Mesenchymal stem cell (in vitro differentiated cells and primary cell): ENCODE data around the gene TLX2.

Experiments
- DNase-seq: peaks from one replicate; pipeline ENCODE4 v3.0.0-alpha.2; 2013
- H2AFZ ChIP-seq: one replicate; pipeline ENCODE4 v1.6.1; 2013; ENCODE audit warnings: low read depth, mild to moderate bottlenecking, control low read depth, inconsistent platforms, low read length, moderate library complexity
- H2AK5ac ChIP-seq: 2 replicates; pipeline ENCODE4 v1.6.1; 2013; ENCODE audit warnings: low read length, moderate library complexity, mild to moderate bottlenecking, inconsistent platforms; ENCODE audit not compliant: severe bottlenecking
- H2BK120ac ChIP-seq: one replicate; pipeline ENCODE4 v1.6.1; 2013; ENCODE audit warnings: low read depth, mild to moderate bottlenecking, inconsistent platforms, low read length, moderate library complexity
- H2BK12ac ChIP-seq, 2 experiments: one replicate each; pipeline ENCODE4 v1.6.1; 2013; ENCODE audit warnings: inconsistent platforms in 2 of 2, low read length in 2 of 2, mild to moderate bottlenecking in 2 of 2, moderate library complexity in 2 of 2, control low read depth in 1 of 2
- H2BK15ac ChIP-seq: one replicate; pipeline ENCODE4 v1.6.1; 2013; ENCODE audit warnings: mild to moderate bottlenecking, low read depth, inconsistent platforms; ENCODE audit not compliant: poor library complexity, severe bottlenecking
- H2BK5ac ChIP-seq: 2 replicates; pipeline ENCODE4 v1.6.1; 2013; ENCODE audit warnings: low read depth, mild to moderate bottlenecking, low read length, control low read depth, inconsistent platforms; ENCODE audit not compliant: poor library complexity, severe bottlenecking
- H3K14ac ChIP-seq, 2 experiments: one replicate each; pipeline ENCODE4 v1.6.1; 2013; ENCODE audit warnings: inconsistent platforms in 2 of 2, low read length in 2 of 2, control low read depth in 1 of 2, mild to moderate bottlenecking in 1 of 2, moderate library complexity in 1 of 2
- H3K18ac ChIP-seq, 2 experiments: one replicate each; pipeline ENCODE4 v1.6.1; 2013; ENCODE audit warnings: inconsistent platforms in 2 of 2, low read length in 2 of 2, control low read depth in 1 of 2, low read depth in 1 of 2, mild to moderate bottlenecking in 1 of 2
- H3K23ac ChIP-seq, 2 experiments: one replicate each; pipeline ENCODE4 v1.6.1; 2013; ENCODE audit warnings: inconsistent platforms in 2 of 2, low read length in 2 of 2, mild to moderate bottlenecking in 2 of 2, moderate library complexity in 2 of 2, control low read depth in 1 of 2
- H3K27ac ChIP-seq: 2 replicates; pipeline ENCODE4 v1.5.1; 2013; ENCODE audit warnings: mild to moderate bottlenecking, moderate library complexity, low read length, control low read depth, inconsistent platforms; ENCODE audit not compliant: poor library complexity, severe bottlenecking
- H3K27me3 ChIP-seq, 2 experiments: 2 replicates each; pipeline versions ENCODE4 v1.6.1 to v1.7.0; 2013; ENCODE audit warnings: low read length in 2 of 2, mild to moderate bottlenecking in 2 of 2, moderate library complexity in 2 of 2, control low read depth in 1 of 2, inconsistent platforms in 1 of 2; ENCODE audit not compliant: control insufficient read depth in 1 of 2, insufficient read depth in 1 of 2
- H3K36me3 ChIP-seq, 2 experiments: 2 replicates each; pipeline versions ENCODE4 v1.6.1 to v1.7.0; 2013; ENCODE audit warnings: low read length in 2 of 2, control low read depth in 1 of 2, inconsistent platforms in 1 of 2, low read depth in 1 of 2, mild to moderate bottlenecking in 1 of 2; ENCODE audit not compliant: insufficient read depth in 2 of 2, control insufficient read depth in 1 of 2
- H3K4ac ChIP-seq, 2 experiments: one replicate each; pipeline ENCODE4 v1.6.1; 2013; ENCODE audit warnings: inconsistent platforms in 2 of 2, low read length in 2 of 2, mild to moderate bottlenecking in 2 of 2, moderate library complexity in 2 of 2, control low read depth in 1 of 2, low read depth in 1 of 2
- H3K4me1 ChIP-seq: 2 replicates; pipeline ENCODE4 v1.6.1; 2013; ENCODE audit warnings: low read depth, low read length, control low read depth; ENCODE audit not compliant: control insufficient read depth, insufficient read depth
- H3K4me2 ChIP-seq: 2 replicates; pipeline ENCODE4 v1.6.1; 2013; ENCODE audit warnings: low read length, mild to moderate bottlenecking, inconsistent platforms; ENCODE audit not compliant: poor library complexity, severe bottlenecking
- H3K4me3 ChIP-seq, 2 experiments: 2 replicates each; pipeline versions ENCODE4 v1.5.1 to v1.7.0; 2013; ENCODE audit warnings: low read length in 2 of 2, mild to moderate bottlenecking in 2 of 2, control low read depth in 1 of 2, low read depth in 1 of 2; ENCODE audit not compliant: insufficient read depth in 1 of 2
- H3K79me1 ChIP-seq: replicated peaks from 2 replicates; pipeline ENCODE4 v1.6.1; 2013; ENCODE audit warnings: mild to moderate bottlenecking, control low read depth, low read length, inconsistent platforms; ENCODE audit not compliant: poor library complexity, severe bottlenecking
- H3K9ac ChIP-seq: 2 replicates; pipeline ENCODE4 v1.7.0; 2013; ENCODE audit warnings: mild to moderate bottlenecking, low read length, moderate library complexity
- H3K9me3 ChIP-seq: 2 replicates; pipeline ENCODE4 v1.7.0; 2013; ENCODE audit warnings: mild to moderate bottlenecking, low read length; ENCODE audit not compliant: control insufficient read depth
- H4K8ac ChIP-seq: one replicate; pipeline ENCODE4 v1.6.1; 2013; ENCODE audit warnings: inconsistent platforms, mild to moderate bottlenecking, low read length, moderate library complexity
- H4K91ac ChIP-seq: one replicate; pipeline ENCODE4 v1.6.1; 2013; ENCODE audit warnings: mild to moderate bottlenecking, low read length, inconsistent platforms
- WGBS: methylation state at CpG from one replicate; pipeline ENCODE4 v1.1.7; 2013; ENCODE audit warnings: mixed read lengths; 5-methylcytosine and 5-hydroxymethylcytosine counted together

The TLX2 gene

GRCh38 chr2:74522516-74522915 is 8.3 kb downstream of the TLX2 start:
- H3K9me3 ChIP-seq = no peaks in the 10 kb centered on the region
- no peak overlapping the region for H3K4me2 ChIP-seq
- H4K91ac ChIP-seq = no peak overlapping the region
- H3K18ac ChIP-seq = no peak overlapping the region
- H2BK120ac ChIP-seq = no peak overlapping the region
- peaks cover 23 to 26% of the 10 kb centered on the region in 2 experiments for H3K36me3 ChIP-seq
- no peak overlapping the region for H4K8ac ChIP-seq
- peak overlapping the region in 1 of 2 experiments; percentile 67 for H3K23ac ChIP-seq
- H3K14ac ChIP-seq = no peak overlapping the region
- no peaks in the 10 kb centered on the region for H3K4me1 ChIP-seq
- H2BK5ac ChIP-seq = no peak overlapping the region
- H3K9ac ChIP-seq = no peak overlapping the region
- H3K4ac ChIP-seq = no peak overlapping the region
- H2BK15ac ChIP-seq = no peak overlapping the region
- DNase-seq = no peak
- 91% methylated on average over 3 of the region's 3 CpGs for WGBS
- peaks cover 47 to 57% of the 10 kb centered on the region in 2 experiments for H3K27me3 ChIP-seq
- H2AFZ ChIP-seq = no peak overlapping the region
- H3K79me1 ChIP-seq = peaks cover 11% of the 10 kb centered on the region
- no peak overlapping the region for H3K27ac ChIP-seq
- H2BK12ac ChIP-seq = no peak overlapping the region
- no peak overlapping the region for H3K4me3 ChIP-seq
- no peak overlapping the region for H2AK5ac ChIP-seq

- WGBS = 95% methylated on average over 8 of the region's 9 CpGs
- peaks cover 30 to 35% of the 10 kb centered on the region in 2 experiments for H3K36me3 ChIP-seq
- DNase-seq = no peak
- peaks cover 32 to 42% of the 10 kb centered on the region in 2 experiments for H3K27me3 ChIP-seq
- H3K9me3 ChIP-seq = no peaks in the 10 kb centered on the region
- H2BK12ac ChIP-seq = no peak overlapping the region
- H3K4ac ChIP-seq = no peak overlapping the region
- H3K14ac ChIP-seq = no peak overlapping the region
- no peak overlapping the region for H4K8ac ChIP-seq
- H3K9ac ChIP-seq = no peak overlapping the region
- no peak overlapping the region for H2BK120ac ChIP-seq
- H3K4me2 ChIP-seq = no peak overlapping the region
- no peak overlapping the region for H2AK5ac ChIP-seq
- H3K23ac ChIP-seq = no peak overlapping the region
- no peak overlapping the region for H2AFZ ChIP-seq
- no peak overlapping the region for H4K91ac ChIP-seq
- no peak overlapping the region for H2BK15ac ChIP-seq
- H3K4me3 ChIP-seq = no peak overlapping the region
- no peak overlapping the region for H2BK5ac ChIP-seq
- no peak overlapping the region for H3K27ac ChIP-seq
- H3K18ac ChIP-seq = no peak overlapping the region
- peaks cover 11% of the 10 kb centered on the region for H3K4me1 ChIP-seq
- peaks cover 15% of the 10 kb centered on the region for H3K79me1 ChIP-seq
Measured at GRCh38 chr2:74524005-74524404, 9.8 kb downstream of the TLX2 start.

- H2AFZ ChIP-seq = no peak overlapping the region
- H3K18ac ChIP-seq = no peak overlapping the region
- peaks cover 11% of the 10 kb centered on the region for H3K4me1 ChIP-seq
- H3K27me3 ChIP-seq = peaks cover 20 to 31% of the 10 kb centered on the region in 2 experiments
- H4K8ac ChIP-seq = no peak overlapping the region
- H2BK12ac ChIP-seq = no peak overlapping the region
- H3K14ac ChIP-seq = no peak overlapping the region
- no peak overlapping the region for H3K23ac ChIP-seq
- no peak overlapping the region for H3K27ac ChIP-seq
- 95% methylated on average over 9 of the region's 10 CpGs for WGBS
- H3K36me3 ChIP-seq = peaks cover 30 to 35% of the 10 kb centered on the region in 2 experiments
- no peak overlapping the region for H2BK15ac ChIP-seq
- no peak overlapping the region for H2AK5ac ChIP-seq
- H4K91ac ChIP-seq = no peak overlapping the region
- no peak overlapping the region for H2BK5ac ChIP-seq
- H3K9me3 ChIP-seq = no peaks in the 10 kb centered on the region
- no peak overlapping the region for H3K4me3 ChIP-seq
- no peak overlapping the region for H3K4ac ChIP-seq
- H2BK120ac ChIP-seq = no peak overlapping the region
- H3K79me1 ChIP-seq = peaks cover 18% of the 10 kb centered on the region
- no peak overlapping the region for H3K4me2 ChIP-seq
- no peak for DNase-seq
- H3K9ac ChIP-seq = no peak overlapping the region
Measured at GRCh38 chr2:74524955-74525716, 10.9 kb downstream of the TLX2 start.

GRCh38 chr2:74525717-74526648 is 11.7 kb downstream of the TLX2 start, which contains the start of gene DQX1:
TSS of gene DQX1 (minus strand) at chr2:74526231. CDS start at chr2:74525729, 502 bp downstream.
- H3K9ac ChIP-seq = no peak within 1 kb of the TSS
- H3K4me1 ChIP-seq = peaks cover 17% of the 10 kb centered on the region
- H3K4ac ChIP-seq = no peak within 1 kb of the TSS
- peaks cover 30 to 35% of the 10 kb centered on the region in 2 experiments for H3K36me3 ChIP-seq
- no peak within 1 kb of the TSS for H2BK12ac ChIP-seq
- no peak within 1 kb of the TSS for H4K91ac ChIP-seq
- H3K4me2 ChIP-seq = no peak within 1 kb of the TSS
- H2AK5ac ChIP-seq = no peak within 1 kb of the TSS
- no peak within 1 kb of the TSS for H3K27ac ChIP-seq
- H2AFZ ChIP-seq = no peak within 1 kb of the TSS
- H3K79me1 ChIP-seq = peaks cover 22% of the 10 kb centered on the region
- H3K27me3 ChIP-seq = peaks cover 14 to 23% of the 10 kb centered on the region in 2 experiments
- 92% methylated on average over 8 of the region's 11 CpGs for WGBS
- H3K14ac ChIP-seq = no peak within 1 kb of the TSS
- no peak within 1 kb of the TSS for H2BK120ac ChIP-seq
- H3K4me3 ChIP-seq = no peak within 1 kb of the TSS
- DNase-seq = no peak
- H3K23ac ChIP-seq = no peak within 1 kb of the TSS
- no peak within 1 kb of the TSS for H2BK5ac ChIP-seq
- no peaks in the 10 kb centered on the region for H3K9me3 ChIP-seq
- no peak within 1 kb of the TSS for H4K8ac ChIP-seq
- H2BK15ac ChIP-seq = no peak within 1 kb of the TSS
- H3K18ac ChIP-seq = no peak within 1 kb of the TSS
